Measurements from ENCODE around the gene CLASP2.
"Not testable (repeated sequence)": the region's sequence is repeated elsewhere in the genome, so short reads cannot be mapped to it uniquely, and the experiment has no call there.

CLASP2 gene

DNA sequence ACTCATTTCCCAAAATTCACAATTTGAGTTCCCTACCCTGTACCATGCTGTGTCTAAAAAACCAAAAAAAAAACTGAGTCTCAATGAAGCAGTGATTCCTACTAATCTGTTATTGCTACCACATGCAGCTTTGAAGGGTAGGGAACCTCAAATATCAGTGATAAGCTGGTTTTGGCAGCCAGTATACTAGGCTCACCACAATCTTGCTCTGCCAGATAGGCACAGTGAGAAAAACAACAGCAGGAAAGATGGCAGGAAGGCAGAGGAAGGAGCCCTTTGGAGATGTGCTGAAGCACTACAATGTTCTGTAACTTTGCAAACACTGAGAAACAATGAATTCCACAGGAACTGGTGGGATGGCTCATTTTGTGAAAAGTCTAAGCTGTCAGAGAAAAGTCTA is 180.9 kb downstream of the CLASP2 start:
- no peak for DNase-seq

DNA sequence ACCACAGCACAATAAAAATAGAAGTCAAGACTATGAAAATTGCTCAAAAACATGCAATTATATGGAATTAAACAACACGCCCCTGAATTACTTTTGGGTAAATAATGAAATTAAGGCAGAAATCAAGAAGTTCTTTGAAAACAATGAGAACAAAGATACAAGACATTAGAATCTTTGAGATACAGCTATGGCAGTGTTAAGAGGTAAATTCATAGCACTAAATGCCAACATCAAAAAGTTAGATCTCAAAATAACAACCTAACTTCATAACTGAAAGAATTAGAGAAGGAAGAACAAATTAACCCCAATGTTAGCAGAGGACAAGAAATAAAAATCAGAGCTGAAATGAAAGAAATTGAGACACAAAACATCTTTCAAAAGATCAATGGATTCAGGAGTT is 191.3 kb downstream of the CLASP2 start:
- no peak for DNase-seq

DNA sequence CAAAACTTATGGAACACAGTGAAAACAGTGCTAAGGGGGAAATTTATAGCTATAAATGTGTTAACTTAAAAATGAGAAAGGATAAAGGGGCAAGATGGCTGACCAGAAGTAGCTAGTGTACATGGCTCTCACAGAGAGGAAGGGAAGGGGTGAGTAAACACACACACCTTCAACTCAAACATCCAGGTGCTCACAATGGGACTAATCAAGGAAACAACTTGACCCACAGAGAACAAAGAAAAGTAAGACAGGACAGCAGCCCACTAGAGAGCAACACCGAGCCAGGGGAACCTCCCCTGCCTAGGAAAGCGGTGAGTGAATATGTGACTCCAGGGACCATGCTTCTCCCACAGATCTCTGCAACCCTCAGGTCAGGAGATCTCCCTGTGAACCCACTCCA is 192.8 kb downstream of the CLASP2 start:
- no peak for DNase-seq

DNA sequence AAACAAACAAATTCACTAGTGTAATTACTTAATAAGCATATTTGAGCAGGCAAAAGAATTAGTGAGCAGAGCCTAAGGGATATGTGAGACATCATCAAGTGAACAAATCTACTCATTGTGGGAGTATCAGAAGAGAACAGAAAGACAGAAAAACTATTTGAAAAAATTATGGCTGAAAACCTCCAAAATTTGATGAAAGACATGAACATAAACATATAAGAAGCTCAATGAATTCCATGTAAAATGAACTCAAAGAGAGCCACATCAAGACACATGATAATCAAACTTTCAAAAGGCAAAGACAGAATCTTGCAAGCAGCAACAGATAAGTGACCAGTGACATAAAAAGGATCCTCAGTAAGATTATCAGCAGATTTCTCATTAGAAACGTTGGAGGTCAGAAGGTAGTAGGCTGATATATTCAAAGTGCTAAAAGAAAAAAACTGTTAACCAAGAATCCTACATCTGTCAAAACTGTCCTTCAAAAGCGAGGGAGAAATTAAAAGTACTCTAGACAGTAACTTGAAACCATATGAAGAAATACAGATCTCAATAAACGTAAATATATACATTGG is 194.9 kb downstream of the CLASP2 start:
- DNase-seq: no peak

DNA sequence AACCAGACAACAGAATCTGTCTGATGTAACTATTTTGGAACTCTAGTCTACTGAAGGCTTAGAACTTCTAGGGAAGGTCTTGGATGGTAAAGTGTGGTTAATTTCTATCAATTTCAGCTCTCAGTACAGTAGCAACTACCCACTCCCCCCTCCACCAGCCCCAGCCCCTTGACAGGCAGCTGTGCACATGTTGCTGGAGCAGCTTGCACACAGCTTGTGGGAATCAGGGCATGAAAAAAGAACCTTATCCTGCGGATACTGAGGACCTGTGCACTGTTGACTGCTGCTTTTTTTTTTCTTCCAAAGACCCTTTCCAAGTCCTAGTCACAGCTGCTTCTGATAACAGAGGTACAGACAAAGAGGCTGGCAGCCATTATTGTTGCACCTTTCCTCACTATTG is 196.3 kb downstream of the CLASP2 start:
- no peak for DNase-seq

DNA sequence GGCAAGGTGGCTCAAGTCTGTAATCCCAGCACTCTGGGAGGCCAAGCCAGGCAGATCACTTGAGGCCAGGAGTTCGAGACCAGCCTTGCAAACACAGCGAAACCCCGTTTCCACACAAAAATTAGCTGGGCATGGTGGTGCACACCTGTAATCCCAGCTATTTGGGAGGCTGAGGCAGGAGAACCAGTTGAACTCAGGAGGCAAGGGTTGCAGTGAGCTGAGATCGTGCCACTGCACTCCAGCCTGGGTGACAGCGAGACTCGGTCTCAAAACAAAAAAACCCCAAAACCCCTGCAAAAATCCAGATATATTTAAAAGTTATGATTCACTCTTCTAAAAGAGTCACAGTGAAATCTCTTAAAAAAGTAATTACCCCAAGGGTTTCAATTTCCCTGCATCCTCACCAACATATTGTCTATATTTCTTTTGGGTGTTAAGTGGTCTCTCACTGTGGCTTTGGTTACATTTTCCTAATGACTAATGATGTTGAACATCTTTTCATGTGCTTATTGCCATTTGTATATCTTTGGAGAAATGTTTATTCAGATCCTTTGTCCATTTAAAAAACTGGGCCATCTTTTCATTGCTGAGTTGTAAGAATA is 204.7 kb downstream of the CLASP2 start:
- DNase-seq: peak; percentile 22

DNA sequence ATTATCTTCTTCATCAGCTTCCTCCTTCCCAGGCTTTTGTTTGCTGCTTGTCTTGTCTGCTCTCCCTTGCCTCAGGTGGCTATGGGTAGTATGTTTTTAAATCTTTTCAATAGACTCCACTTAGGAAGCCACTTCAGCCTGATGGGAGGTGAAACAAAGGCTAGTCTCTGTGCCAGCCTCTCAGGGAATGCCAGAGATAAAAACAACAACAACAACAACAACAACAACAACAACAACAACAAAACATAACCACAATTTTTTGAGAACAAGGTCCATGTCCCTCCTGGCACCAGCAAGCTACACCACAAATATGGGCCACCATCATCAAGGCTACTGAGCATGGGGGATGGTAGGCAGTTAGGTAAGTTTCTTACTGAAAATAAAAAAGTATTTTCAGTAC is 213.0 kb downstream of the CLASP2 start:
- DNase-seq: no peak

DNA sequence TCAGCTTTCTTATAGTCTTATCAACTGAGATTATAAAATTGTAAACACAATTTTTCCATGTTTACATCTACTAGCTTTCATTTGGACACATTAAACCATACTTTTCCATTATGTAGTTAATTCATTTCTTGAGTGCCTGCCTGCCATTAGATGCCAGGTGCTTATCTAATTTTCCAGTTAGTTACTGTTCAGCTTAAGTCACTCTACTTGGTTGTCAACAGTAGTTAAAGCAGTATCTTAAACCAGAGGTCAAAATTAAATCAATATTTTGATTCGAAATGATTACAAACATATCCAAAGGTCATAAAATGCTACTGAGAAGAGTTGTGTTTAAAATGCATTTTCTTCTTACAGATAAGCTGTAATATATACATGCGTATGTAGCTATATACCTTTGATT is 221.6 kb downstream of the CLASP2 start:
- DNase-seq: no peak

DNA sequence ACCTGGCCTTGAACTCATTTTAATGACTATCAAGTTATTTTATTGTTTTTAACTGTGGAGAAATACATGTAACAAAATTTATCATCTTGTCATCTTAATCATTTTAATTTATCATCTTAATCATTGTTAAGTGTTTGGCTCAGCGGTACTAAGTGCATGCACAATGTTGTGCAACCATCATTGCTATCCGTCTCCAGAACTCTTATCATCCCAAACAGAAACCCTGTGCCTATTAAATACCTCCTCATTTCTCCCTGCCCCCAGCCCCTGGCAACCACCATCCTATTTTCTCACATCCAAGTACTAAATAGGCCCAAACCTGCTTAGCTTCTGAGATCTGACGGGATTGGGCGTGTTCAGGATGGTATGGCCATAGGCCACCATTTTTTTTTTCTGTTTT is 226.3 kb downstream of the CLASP2 start:
- no peak for DNase-seq

DNA sequence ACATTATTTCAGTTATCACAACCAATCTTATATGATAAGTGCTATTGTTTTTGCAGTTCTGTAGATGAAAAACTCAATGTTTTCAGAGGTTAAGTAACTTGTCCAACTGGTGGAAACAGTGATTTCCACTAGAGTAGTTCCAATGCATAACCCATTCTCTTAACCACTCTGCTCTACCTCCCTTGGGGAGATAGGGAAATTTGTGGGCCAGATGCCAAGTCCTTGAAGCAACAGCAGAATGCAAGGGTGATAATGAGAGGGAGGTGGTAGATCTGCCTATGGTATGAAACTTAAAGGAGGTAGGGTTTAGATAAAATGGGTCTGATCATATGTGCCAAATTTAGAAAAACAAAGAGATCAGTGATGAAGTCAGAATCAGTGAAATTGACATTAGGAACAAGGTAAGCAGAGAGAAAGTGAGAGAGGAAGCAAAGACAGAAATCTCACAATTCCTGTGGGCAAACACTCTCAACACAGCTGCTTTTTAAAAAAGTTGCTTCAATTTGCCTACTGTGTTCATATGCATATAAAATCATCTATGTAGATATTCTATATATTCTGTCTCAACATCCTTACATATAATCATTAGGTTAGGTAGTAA is 227.3 kb downstream of the CLASP2 start:
- DNase-seq: no peak

DNA sequence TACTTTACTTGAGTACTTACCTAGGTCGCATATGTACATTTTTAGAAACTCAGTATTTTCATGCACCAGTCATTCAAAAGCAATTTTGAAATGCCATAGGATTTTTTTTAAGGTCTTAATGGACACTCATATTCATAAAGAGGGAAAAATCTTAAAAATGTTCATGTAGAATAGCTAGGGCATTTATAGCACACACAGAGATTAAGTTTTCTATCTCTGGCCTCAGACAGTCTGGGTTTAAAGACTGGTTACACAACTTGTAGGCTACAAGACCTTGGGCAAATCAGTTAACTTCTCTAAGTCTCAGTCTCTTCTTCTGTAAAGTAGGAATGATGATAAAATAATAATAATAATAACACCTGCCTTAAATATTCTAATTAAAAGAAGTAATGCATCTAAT is 229.4 kb downstream of the CLASP2 start:
- no peak for DNase-seq

DNA sequence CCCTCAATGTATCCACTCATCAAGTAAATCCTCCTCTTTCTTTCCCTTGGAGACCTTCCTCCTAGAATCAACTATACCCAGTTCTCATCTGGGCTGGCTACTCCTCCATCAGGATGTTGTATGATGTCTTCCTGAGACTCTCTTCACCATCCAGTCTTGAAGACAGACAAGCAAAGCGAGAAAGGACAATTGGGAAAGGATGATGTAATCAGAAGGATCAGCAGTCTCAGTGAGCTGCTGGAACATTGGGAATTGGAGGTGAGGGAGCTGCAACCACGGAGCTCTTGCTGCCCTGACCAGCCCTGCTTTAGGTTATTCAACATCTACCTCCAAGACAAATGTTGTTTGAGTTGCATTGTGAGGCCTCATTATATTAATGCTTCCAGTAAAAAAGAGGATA is 229.8 kb downstream of the CLASP2 start:
- DNase-seq: no peak

DNA sequence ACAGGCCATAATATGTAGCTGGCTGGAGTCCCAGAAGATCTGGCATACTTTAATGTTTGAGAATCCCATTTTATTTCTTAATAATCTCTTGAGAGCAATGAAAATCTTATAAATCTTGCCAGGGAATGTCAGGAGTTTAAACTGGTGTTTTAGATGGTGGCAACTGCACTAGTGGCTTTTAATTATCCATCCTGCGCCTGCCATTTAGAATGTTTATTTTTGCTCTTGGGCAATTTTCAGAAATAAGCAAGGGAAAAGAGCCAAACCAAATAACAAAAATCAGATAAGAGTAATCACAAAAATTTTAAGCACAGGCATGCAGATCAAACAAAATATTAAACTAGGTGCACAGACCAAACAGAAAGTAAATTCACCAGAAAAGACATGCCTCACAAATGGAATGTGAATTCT is 235.9 kb downstream of the CLASP2 start:
- no peak for DNase-seq

DNA sequence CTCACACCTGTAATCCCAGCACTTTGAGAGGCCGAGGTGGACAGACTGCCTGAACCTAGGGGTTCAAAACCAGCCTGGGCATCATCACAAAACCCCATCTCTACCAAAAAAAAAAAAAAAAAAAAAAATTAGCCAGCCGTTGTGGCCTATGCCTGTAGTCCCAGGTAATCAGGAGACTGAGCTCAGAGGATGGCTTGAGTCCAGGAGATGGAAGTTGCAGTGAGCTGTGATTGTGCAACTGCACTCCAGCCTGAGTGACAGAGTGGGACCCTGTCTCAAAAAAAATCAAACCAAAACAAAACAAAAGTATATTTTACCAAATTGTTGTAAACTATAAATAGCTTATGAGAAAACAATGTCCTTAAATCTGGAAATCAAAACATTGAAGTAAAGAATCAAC is 243.2 kb downstream of the CLASP2 start:
- no peak for DNase-seq

DNA sequence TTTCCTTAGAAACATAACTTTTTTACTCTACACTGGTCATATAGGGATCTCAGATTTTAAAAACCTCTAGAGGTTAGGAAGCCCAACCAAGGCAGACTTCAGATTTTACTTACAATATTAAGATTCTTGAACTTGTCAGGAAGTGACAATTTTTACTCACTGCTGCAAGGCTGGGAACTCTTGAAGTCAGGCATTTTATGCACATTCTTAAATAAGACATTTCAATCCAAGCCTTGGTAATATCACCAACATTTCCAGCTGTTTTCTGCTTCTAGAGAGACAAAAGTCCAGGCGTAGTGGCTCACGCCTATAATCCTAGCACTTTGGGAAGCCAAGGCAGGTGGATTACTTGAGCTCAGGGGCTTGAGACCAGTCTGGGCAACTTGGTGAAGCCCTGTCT is 244.2 kb downstream of the CLASP2 start:
- DNase-seq: no peak

DNA sequence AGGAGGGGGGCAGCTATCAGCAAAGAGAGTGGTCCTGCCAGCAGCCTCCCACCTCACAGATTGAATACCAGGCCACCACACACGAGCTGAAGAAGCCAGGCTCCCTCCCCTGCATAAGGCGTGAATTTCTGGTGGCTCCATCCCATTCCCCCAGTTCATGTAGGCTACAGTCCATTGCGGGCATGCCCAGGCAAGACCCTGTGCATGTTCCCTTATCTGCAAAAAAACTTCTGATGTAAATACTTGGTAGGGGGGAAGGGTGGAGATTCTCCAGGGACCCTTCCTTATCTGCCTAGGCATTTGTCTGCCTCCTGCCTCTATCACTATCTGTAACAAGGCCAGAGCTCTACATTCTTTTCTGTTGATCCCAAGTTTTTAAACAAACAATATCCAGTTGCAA is 250.3 kb downstream of the CLASP2 start:
- no peak for DNase-seq

DNA sequence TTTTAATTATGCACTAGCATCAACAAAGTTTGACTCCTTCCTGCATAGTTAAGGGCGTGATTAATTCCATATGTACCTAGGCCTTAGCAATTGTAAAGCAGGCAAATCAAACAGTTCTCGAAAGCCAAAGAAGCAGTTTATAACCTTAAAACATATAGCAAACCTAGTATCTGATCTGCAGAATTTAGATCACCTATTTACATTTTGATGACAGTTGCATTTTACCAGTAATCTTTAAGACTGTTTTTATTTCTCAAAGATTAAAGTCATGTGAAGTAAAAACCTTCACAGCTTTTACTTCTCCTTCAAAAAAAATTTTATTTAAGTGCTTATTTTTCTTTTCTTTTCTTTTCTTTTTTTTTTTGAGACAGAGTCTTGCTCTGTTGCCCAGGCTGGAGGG is 257.0 kb downstream of the CLASP2 start:
- DNase-seq: no peak

DNA sequence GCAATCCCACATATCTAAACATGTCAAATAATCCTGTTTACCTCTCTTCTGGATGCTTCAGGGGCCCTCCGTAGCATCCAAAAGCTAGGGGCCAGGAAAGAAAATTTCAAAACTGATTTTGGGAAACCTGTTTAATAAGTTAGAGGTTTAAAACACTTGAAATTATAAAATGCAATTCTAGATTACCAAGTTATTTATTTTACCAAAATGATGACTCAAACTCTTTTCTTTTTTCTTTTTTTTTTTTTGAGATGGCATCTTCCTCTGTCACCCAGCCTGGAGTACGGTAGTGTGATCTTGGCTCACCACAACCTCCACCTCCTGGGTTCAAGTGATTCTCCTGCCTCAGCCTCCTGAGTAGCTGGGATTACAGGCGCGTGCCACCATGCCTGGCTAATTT is 258.5 kb downstream of the CLASP2 start:
- not testable (repeated sequence) for DNase-seq

DNA sequence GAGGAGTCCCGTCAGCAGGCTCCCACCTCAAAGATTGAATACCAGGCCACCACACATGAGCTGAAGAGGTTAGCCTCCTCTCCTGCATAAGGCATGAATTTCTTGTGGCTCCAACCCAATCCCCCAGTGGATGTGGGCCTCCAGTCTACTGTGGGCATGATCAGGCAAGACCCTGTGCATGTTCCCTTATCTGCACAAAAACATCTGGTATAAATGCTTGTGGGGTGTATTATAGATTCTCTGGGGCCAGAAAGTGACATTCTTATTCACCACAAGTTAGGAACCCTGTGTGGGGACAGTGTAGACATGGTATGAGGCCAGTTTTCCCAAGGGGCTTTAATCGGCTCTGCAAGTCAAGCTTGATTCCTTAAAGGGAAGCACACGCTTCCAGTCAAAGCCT is 259.6 kb downstream of the CLASP2 start:
- DNase-seq: no peak

DNA sequence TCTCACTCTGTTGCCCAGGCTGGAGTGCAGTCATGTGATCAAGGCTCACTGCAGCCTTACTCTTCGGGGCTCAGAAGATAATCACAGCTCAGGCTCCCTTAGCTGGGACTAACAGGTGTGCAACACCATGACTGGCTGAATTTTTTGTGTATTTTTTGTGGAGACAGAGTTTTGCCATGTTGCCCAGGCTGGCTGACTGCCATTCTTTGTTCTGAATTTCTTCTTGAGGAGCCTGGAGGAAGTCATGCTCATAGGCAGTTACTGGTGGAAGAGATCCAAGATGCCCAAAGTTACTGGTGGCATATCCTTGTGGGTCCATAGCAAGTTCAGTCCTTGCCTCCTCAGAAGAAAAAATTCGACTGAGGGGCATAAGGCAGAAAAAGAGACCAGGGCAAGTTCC is 261.3 kb downstream of the CLASP2 start:
- DNase-seq: no peak

DNA sequence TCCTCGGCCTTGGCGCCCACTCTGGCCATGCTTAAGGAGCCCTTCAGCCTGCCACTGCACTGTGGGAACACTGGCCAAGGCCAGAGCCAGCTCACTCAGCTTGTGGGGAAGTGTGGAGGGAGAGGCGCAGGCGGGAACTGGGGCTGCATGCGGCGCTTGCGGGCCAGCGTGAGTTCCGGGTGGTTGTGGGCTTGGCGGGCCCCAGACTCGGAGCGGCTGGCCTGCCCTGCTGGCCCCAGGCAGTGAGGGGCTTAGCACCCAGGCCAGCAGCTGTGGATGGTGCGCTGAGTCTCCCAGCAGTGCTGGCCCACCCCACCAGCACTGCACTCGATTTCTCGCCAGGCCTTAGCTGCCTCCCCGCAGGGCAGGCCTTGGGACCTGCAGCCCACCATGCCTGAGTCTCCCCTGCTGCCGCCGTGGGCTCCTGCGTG is 264.7 kb downstream of the CLASP2 start:
- no peak for DNase-seq

DNA sequence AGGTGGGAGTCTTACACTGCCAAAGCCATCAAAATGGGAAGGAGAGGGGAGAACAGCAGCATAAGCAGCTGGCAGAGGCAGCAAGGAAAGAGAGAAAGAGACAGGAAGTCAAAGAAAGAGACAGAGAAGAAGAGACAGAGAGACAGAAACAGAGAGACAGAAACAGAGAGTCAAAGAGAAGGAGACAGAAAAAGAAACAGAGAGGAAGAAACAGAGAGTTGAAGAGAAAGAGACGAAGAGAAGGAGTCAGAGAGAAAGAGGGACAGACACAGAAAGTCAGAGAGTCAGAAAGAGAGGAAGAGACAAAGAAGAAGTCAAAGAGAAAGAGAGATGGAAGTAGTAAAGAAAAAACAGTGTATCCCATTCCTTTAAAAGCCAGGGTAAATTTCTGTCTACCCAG is 266.1 kb downstream of the CLASP2 start:
- DNase-seq: not testable (repeated sequence)

DNA sequence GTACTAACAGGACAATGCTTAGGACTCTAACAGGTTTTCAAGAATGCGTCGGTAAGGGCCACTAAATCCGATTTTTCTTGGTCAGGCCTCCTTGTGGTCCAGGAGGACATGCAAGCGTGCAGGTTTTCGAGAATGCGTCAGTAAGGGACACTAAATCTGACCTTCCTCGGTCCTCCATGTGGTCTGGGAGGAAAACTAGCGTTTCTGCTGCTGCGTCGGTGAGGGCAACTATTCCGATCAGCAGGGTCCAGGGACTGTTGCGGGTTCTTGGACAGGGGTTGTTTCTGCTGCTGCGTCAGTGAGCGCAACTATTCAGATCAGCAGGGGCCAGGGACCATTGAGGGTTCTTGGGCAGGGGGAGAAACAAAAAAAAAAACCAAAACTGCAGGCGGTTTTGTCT is 270.1 kb downstream of the CLASP2 start:
- no peak for DNase-seq

DNA sequence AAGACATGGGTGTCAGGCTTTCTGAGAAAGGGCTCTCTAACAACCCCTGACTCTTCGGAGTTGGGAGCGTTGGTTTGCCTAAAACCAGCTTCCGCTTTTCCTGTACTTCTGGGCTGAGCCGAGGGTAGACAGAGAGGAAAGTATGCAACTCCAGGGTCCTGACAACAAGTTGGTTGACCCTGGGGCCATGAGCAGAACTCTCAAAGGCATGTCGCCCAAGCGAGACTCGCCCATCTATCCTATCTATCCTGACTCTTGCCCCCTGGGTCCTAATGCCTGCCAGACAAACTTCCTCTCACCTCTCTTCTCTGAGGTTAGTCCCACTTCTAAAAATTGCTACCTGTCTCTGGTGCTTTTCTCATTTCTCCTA is 270.8 kb downstream of the CLASP2 start:
- DNase-seq: not testable (repeated sequence)

Data from activated CD4-positive, alpha-beta T cell treated with anti-CD3 and anti-CD28 coated beads, Interleukin-10, Interleukin-2, amounts not matched to agents 100 ng/mL and 50 ng/mL, durations not matched to agents 16 hours and 8 hours (primary cell).